Panc1 (cell line): Measurements from ENCODE around the gene ANKH. TPM values are rescaled to one million over a fixed set of nuclear protein-coding genes. Genes with fewer than 3 reads are reported as not detected.

Source experiments
- ATAC-seq: fragments of 200-7000 bp; cut with Tn5 transposase; 2 replicates; pipeline ENCODE4 v1.9.1; 2020; ENCODE audit warnings: mild to moderate bottlenecking, moderate library complexity
- BruUV-seq: library from RNA; stranded (reverse); fragments of 400-500 nt; replicated peaks from 2 replicates; lab custom pipeline; 2021; lab: Mats Ljungman, UMichigan
- CTCF ChIA-PET: fragments of 300-600 bp; sonication (Branson Sonifier 250); formaldehyde crosslinking; loops from one replicate; lab custom pipeline; 2022; ENCODE audit warnings: antibody characterized with exemption; lab: Charles Lee
- POLR2A ChIA-PET: fragments of 300-600 bp; sonication (Branson Sonifier 250); formaldehyde crosslinking; loops from one replicate; lab custom pipeline; 2022; ENCODE audit warnings: antibody characterized with exemption; lab: Charles Lee
- DNase-seq: peaks from one replicate; pipeline ENCODE4 v3.0.0-alpha.2; 2010; ENCODE audit warnings: low read depth, low spot score
- H3K27ac ChIP-seq: 2 replicates; pipeline ENCODE4 v1.5.1; 2011; ENCODE audit warnings: mild to moderate bottlenecking, low read length, inconsistent platforms
- H3K27me3 ChIP-seq: fragments of 200-500 bp; sonication (Bioruptor generic); 2 replicates; pipeline ENCODE4 v1.6.0; 2014; ENCODE audit warnings: low read length, inconsistent platforms; ENCODE audit not compliant: control insufficient read depth, insufficient read depth
- H3K36me3 ChIP-seq: fragments of 200-500 bp; sonication (Bioruptor generic); 2 replicates; pipeline ENCODE4 v1.5.1; 2014; ENCODE audit warnings: inconsistent platforms, mild to moderate bottlenecking, low read length, moderate library complexity; ENCODE audit not compliant: control insufficient read depth, insufficient read depth
- H3K4me1 ChIP-seq: 2 replicates; pipeline ENCODE4 v1.5.1; 2011; ENCODE audit warnings: inconsistent platforms, mild to moderate bottlenecking, low read length, moderate library complexity; ENCODE audit not compliant: control insufficient read depth, insufficient read depth
- H3K4me3 ChIP-seq, 2 experiments: 2 replicates each; pipeline ENCODE4 v1.5.1; 2011 to 2012; ENCODE audit warnings: low read depth in 2 of 2, low read length in 2 of 2, mild to moderate bottlenecking in 2 of 2, inconsistent platforms in 1 of 2, moderate library complexity in 1 of 2
- H3K9me3 ChIP-seq: fragments of 200-500 bp; sonication (Bioruptor generic); 2 replicates; pipeline ENCODE4 v1.5.1; 2014; ENCODE audit warnings: low read depth, mild to moderate bottlenecking, inconsistent platforms, low read length, moderate library complexity; ENCODE audit not compliant: control insufficient read depth, insufficient read depth
- POLR2AphosphoS5 ChIP-seq: IDR thresholded peaks from 2 replicates; pipeline ENCODE4 v1.6.1; 2012; ENCODE audit warnings: mild to moderate bottlenecking, low read depth, low read length, moderate library complexity
- REST ChIP-seq, 2 experiments: IDR thresholded peaks; 2 replicates each; pipeline ENCODE4 v1.6.1; 2011 to 2012; ENCODE audit warnings: low read depth in 2 of 2, control low read depth in 1 of 2, low read length in 1 of 2, mild to moderate bottlenecking in 1 of 2, moderate library complexity in 1 of 2; ENCODE audit not compliant: insufficient read depth in 1 of 2
- SIN3A ChIP-seq: IDR thresholded peaks from 2 replicates; pipeline ENCODE4 v1.6.1; 2012; ENCODE audit warnings: low read depth, mild to moderate bottlenecking, low read length, moderate library complexity, borderline replicate concordance; ENCODE audit not compliant: insufficient read depth
- TCF7L2 ChIP-seq: IDR thresholded peaks from 2 replicates; pipeline ENCODE4 v1.6.1; 2011; ENCODE audit warnings: mild to moderate bottlenecking, low read depth, low read length, inconsistent platforms
- in situ Hi-C: cut with HindIII; loops from 2 replicates; pipeline ENCODE4 v1.10.0; 2016; ENCODE audit warnings: low sequenced_read_pairs, low pct_unique_long_range_greater_than_20kb
- intact Hi-C: fragments of 100-400 bp; cut with micrococcal nuclease; formaldehyde crosslinking; loops from one replicate; pipeline ENCODE4 v1.10.0; 2022; ENCODE audit not compliant: unreplicated experiment
- total RNA-seq: library from RNA; stranded (reverse); gene quantifications from one replicate; pipeline ENCODE4 v1.2.1, GENCODE V29; 2021; ENCODE audit not compliant: unreplicated experiment
- TF ChIP-seq, protein P1 (sequence below): fragments of 450-650 bp; IDR thresholded peaks from 2 replicates; pipeline ENCODE4 v1.5.1; 2017; ENCODE audit warnings: mild to moderate bottlenecking

The ANKH gene
- total RNA-seq, 1 experiment from 2014 or later, result 11.2 TPM

DNA sequence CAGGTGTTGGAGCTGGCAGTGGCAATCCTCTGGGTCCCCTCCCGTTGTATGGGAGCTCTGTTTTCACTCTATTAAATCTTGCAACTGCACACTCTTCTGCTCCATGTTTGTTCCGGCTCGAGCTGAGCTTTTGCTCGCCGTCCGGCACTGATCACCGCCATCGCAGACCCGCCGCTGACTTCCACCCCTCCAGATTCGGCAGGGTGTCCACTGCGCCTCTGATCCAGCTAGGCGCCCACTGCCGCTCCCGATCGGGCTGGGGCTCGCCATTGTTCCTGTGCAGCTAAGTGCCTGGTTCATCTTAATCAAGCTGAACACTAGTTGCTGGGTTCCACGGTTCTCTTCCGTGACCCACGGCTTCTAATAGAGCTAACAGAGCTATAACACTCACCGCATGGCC lies 23.2 kb downstream of the ANKH start:
- BruUV-seq, result no TSS peak
- no peaks in the 10 kb centered on the region for H3K9me3 ChIP-seq
- intact Hi-C loops (no loop called here), in situ Hi-C loops (no loop called here)
- peaks cover 3% of the 10 kb centered on the region; the same call in 1 of the 2 replicates for H3K27me3 ChIP-seq
- DNase-seq (no peak), ATAC-seq (no peak)
- TF ChIP-seq REST (IDR thresholded peaks at IDR 0.05; ENCODE audit: insufficient read depth in 1 of 2, low read depth in 2 of 2, low read length in 1 of 2) (no peak), TCF7L2 (no peak), SIN3A (no peak), POLR2AphosphoS5 (no peak)
- TF ChIP-seq, protein P1, sequence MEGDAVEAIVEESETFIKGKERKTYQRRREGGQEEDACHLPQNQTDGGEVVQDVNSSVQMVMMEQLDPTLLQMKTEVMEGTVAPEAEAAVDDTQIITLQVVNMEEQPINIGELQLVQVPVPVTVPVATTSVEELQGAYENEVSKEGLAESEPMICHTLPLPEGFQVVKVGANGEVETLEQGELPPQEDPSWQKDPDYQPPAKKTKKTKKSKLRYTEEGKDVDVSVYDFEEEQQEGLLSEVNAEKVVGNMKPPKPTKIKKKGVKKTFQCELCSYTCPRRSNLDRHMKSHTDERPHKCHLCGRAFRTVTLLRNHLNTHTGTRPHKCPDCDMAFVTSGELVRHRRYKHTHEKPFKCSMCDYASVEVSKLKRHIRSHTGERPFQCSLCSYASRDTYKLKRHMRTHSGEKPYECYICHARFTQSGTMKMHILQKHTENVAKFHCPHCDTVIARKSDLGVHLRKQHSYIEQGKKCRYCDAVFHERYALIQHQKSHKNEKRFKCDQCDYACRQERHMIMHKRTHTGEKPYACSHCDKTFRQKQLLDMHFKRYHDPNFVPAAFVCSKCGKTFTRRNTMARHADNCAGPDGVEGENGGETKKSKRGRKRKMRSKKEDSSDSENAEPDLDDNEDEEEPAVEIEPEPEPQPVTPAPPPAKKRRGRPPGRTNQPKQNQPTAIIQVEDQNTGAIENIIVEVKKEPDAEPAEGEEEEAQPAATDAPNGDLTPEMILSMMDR, result no peak
- CTCF ChIA-PET, result no interaction called here
- POLR2A ChIA-PET, result interaction anchor here (0.5 kb wide), 1 partner anchor 244 kb away, joined by 3 read pairs; no protein-coding TSS in a partner anchor
- H3K36me3 ChIP-seq, result no peaks in the 10 kb centered on the region
- H3K4me3 ChIP-seq, result no peak overlapping the region
- no peak overlapping the region for H3K27ac ChIP-seq
- no peaks in the 10 kb centered on the region for H3K4me1 ChIP-seq

DNA sequence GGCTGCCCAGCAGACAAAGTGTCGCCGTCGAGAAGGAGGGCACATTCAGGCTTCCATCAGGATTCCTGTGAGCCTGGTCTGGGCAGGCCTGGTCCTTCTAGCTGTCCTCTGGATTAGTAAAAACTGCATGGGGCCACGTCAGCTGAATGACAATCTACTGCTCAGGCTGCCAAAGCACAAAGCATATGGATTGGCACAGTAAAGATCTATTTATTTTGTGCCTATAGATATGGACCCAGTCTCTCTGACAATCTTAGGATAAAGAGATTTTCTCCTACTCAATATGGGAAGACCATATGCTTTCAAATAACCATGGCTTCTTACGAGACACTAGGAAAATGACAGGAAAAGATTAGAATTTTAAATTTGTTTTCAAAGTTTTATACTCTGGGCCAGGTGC lies 24.1 kb downstream of the ANKH start:
- H3K4me3 ChIP-seq, result no peak overlapping the region
- no peak for ATAC-seq
- no peaks in the 10 kb centered on the region for H3K36me3 ChIP-seq
- BruUV-seq, result no TSS peak
- no peak for TF ChIP-seq SIN3A
- TF ChIP-seq, protein P1, result no peak
- TF ChIP-seq POLR2AphosphoS5, result no peak
- in situ Hi-C loops, result no loop called here
- no peak overlapping the region for H3K27ac ChIP-seq
- no peak for DNase-seq
- ChIA-PET CTCF (no interaction called here), POLR2A (no interaction called here)
- H3K27me3 ChIP-seq, result peaks cover 3% of the 10 kb centered on the region; the same call in 1 of the 2 replicates
- H3K9me3 ChIP-seq, result no peaks in the 10 kb centered on the region
- no peaks in the 10 kb centered on the region for H3K4me1 ChIP-seq
- intact Hi-C loops, result no loop called here
